ENCODE measurements around the gene TLR4.

TLR4 gene

GRCh38 chr9:117745598-117745997, 41.4 kb downstream of the TLR4 start:
- no peak for DNase-seq (ENCODE audit: low spot score)

GRCh38 chr9:117746263-117746662, 42.1 kb downstream of the TLR4 start:
- no peak for DNase-seq (ENCODE audit: low spot score)

DNA sequence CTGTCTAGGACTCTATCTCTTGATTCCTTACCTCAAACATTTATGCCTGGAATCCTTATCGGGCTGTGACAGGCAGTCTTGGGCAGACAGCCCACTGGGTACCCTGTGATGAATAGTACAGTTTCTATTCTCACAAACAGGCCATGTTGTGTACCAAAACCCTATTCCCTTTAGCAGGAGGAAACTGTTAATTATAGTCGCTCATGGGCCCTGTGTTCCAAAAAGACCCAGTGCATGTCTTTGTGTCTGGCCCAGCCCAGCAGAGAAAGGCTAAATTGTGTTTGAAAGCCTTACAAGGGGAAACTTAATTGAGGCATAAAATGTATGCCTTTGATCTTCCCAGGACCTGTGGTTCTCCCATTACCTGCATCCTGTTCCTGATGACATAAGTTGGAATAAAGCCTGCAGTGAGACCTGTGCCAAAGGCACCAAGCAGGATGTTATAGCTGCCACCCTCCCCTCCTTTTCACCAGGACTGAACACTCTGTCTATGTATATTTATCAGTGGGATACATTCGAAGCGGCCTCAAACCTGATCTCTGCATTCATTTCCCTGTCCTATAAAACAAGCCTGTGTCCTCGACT, 43.3 kb downstream of the TLR4 start:
- no peak for DNase-seq (ENCODE audit: low spot score)

DNA sequence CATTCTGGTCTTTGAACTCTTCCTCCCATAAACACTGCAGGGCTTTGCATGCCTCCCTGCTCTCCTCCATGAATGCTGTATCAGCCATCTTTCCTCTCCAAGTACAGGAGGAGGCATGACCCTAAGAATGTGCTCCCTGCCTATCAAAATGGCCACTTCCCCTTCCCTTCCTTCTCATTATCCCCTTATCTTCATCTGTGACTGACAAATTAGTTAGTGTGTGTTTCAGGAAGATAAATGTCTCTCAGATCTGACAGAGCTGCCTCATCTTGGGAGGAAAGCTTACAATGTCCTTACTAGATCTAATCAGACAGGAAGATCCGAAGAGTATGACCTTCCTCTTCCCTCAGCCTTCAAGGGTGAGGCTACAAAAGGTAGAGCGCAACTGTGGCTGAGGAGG, 46.2 kb downstream of the TLR4 start:
- no peak for DNase-seq (ENCODE audit: low spot score)

DNA sequence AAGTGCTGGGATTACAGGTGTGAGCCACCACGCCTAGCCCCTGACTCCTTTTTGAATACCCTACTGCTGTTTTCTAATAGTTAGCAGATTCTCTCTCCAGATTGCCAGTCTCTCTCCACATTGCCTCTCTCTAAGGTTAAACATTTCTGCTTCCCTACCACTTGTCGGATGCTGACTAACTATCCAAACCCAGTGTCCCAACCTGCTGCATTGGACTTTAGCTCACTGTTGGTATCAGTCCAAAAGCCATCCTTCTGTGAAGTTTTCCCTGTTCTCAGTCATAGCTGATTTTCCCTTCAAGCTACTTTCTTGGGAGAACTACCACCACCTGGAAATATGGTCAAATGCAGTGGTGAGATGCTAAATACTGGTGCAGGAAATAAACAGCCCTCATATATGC, 48.7 kb downstream of the TLR4 start:
- DNase-seq (ENCODE audit: low spot score), result no peak

DNA sequence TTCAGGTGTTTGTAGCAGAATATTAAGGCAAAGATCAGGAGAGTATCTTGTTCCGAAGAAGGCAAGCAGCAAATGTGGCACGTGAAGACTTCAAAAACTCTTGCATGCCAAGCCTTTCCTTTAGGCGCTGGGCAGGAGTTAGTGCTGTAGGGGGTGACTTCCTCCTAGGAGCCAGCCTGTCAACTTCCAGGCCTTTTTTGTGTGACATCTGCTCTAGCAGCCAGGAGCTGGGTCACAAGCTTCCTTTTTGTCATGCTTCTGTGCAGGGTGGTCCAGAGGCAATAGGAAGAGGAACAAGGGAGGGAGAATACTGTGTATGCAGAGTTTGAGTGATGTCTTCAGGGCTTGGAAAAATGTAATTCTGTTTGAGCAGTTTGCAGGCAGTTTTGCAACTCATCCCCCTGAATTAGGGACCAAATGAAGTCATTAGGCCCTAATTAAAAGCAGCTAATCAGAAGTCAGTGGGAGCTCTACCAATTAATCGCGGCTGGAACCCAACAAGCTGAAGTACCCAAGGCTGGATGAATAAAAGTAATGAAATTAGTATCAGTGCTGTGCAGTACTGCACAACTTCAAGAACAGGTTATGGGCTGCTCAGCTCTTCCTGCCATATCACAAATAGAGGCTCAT, 53.5 kb downstream of the TLR4 start:
- no peak for DNase-seq (ENCODE audit: low spot score)

GRCh38 chr9:117763314-117763713, 59.1 kb downstream of the TLR4 start:
- DNase-seq (ENCODE audit: low spot score), result peak; percentile 44

DNA sequence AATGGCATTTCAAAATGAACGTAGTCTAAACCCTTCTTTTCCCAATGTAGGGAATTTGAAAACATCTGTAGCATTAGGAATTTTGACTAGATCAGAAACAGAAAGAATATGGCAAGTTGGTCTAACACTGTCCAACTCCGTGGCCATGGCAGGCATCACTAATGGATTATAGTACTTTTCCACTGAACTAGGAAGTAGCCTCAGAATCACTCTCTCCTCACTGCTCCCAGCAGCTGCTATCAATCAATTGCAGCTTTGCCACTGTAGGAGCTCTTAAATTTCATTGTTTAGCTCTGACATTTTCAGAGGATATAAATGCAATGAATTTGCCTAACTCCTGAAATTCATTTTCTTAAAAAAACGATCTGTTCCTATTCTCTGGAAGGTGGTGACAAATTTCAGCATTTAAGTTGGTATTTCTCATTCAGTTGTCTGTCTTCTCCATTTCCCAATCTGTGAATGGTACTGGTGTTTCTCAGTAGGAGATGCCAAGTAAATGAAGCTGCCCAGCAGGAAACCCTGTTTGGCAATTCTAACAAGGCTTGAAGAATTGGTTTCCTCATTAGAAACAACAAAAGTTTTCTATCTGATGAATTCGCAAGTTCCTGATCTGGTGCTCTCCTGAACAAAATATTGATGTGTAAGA, 64.7 kb downstream of the TLR4 start:
- DNase-seq (ENCODE audit: low spot score), result no peak

GRCh38 chr9:117771136-117771535, 66.9 kb downstream of the TLR4 start:
- peak; percentile 7 for DNase-seq (ENCODE audit: low spot score)

GRCh38 chr9:117772960-117773359, 68.8 kb downstream of the TLR4 start:
- peak; percentile 30 for DNase-seq (ENCODE audit: low spot score)
